ENCODE results near the gene CMTM6.
"Not testable (repeated sequence)": the region's sequence is repeated elsewhere in the genome, so short reads cannot be mapped to it uniquely, and the experiment has no call there.

CMTM6 gene

DNA sequence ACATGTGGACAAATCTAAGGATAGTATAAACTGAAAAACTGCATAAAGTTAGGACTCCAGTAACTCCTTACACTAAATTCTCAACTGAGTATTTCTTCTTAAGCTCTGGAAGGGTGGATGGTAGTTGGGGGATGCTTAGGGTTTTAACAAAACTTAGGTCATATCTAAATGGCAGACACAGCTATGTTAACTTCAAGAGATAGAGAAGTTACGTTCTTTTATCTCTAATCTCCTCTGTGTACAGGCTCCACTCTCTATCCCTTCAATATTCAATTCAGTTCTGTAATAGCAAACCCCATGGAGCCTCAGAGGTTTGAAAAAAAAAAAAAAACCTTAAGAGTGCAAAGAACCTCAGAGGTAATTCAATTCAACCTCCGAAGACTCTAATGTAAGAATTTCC, 3.1 kb downstream of the CMTM6 start:
- DNase-seq (ENCODE audit: low read depth): no peak

DNA sequence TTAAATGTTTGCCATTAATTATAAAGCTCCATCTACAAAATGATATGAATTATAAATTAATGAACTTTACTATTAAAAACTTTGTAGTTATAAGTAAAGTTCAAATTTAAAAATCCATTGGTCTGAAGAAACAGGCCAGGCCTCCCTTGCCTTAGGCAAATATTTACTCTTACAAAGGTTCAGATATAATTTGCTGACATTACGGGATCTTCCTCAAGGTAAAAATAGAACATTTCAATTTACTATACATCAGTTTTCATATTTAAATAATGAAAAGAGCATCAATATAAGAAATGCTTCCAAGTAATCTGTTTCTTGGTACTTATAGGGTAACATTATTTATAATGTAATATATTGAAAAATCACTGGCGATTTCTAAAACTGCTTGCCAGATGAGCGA, 3.7 kb downstream of the CMTM6 start:
- no peak for DNase-seq (ENCODE audit: low read depth)

DNA sequence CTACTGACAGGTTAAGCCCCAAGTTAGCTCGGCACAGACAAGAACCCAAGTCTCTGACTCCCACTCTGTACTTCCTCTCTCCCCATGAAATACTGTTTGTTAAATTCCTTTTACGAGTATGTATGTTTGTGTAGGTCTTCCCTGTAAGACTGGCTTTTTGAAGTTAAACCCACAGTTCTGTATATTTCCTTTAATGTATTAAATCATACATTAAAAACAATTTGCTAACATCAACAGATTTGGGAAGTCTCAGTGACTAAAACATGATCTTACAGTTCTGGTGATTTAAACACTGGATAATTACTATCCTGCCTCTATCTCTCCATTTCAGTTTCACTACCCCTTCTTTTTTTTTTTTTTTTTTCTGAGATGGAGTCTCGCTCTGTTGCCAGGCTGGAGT, 4.4 kb downstream of the CMTM6 start:
- no peak for DNase-seq (ENCODE audit: low read depth)

DNA sequence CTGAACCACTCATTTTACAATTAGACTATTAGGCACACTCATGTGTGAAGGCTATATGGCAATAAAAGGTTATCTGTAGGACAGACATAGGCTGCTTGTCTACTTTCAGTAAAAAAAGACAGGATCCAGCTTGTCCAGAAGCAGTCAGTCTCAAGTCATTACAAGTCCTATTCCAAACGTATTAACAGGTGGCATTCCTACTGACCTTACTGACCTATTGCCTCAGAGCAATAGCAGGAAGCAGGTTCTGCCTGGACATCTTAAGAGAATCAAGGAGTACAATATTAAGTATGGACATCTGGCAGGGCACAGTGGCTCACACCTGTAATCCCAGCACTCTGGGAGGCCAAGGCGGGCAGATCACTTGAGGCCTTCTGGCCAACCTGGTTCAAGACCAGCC, 7.0 kb downstream of the CMTM6 start:
- no peak for DNase-seq (ENCODE audit: low read depth)

DNA sequence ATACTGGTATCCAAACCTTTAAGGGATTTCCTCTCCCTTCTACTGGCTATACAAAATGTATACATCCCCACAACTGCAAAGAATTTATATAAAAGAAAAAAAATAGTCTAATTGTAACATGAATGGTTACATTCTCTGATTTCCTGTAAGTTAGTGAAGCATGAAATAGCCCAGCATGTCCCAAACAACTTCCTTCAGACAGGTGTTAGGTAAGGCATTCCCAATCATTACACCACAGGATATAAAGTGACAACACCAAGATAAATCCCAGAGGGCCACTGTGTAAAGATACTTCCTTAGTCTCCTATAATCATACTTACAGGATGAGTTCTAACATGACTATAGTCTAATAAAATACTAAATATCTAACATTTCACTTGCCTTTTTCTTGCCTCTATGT, 7.6 kb downstream of the CMTM6 start:
- DNase-seq (ENCODE audit: low read depth): no peak

DNA sequence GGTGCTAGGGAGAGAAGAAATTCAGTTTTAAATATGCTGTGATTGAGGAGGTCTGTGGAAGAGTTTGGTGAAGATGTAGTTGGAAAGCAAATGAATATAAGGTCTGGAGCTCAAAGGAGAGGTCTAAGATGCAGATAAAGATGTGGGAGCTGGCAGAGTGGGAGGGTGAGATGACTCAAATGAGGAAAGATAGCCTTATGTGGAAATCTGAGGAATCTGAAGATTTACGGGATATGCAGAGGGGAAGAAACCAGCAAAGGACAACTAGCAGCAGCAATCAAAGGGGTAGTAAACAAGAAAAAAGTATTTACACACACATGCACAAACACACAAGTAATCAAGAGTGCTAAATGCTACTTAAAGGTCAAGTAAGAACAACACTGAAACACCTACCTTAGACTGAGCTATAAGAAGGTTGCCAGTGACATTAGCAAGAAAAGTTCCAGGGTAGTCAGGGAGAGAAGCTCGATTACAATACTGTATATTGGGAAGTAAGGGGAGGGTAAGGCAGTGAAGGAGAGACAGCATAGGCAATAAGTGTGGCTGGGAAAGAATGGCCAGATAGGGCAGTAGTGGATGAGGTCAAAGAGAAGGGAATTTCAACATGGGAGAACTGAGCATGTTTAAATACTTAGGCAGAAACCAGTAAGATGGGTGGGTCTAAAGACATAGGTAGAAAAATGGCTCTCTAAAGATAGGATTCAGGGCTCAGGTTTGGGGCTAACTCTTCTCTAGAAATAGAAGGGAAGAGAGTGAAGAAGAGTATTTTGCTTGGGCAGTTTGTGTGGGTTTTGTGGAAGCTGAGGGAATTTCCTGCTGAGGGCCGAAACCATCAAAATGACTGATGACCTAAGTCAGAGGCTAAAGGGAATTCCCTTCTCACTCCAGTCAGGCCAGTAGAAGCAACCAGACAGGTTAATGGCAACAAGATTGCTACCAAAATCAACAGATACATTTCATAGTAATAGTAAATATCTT, 8.9 kb downstream of the CMTM6 start:
- no peak for DNase-seq (ENCODE audit: low read depth)

DNA sequence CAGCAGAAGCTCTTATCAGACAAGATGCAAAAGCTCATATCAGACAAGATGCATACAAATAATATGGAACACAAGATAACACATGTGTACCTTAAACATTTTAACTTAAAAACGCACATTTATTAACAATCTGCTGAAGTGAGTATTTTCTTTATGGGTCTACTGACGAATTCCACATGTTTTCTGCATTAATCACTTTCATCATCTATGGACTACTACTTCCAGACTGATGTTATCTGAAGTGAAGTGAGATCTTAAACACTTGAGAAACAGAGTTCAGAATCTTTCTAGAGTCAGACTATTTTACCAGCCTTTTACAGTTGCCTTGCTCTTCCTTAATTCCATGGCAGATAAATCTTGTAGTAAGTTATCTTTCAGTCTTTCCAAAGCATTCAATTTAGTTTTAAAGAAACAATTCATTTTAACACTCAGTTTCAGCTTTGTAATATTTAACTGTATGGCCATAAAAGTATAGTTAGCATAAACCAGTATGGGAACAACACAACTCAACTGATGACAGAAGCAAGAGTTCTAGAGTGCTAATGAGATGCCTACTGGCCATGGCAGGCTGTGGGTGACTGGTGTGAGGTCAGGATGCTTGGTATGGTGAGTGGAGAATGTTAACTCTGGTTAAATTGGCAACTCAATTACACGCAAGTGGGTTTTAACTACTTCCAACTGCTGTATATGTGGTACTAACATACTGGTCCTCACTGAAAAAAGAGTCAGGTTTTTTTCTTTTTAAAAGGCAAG, 9.8 kb downstream of the CMTM6 start:
- no peak for DNase-seq (ENCODE audit: low read depth)

DNA sequence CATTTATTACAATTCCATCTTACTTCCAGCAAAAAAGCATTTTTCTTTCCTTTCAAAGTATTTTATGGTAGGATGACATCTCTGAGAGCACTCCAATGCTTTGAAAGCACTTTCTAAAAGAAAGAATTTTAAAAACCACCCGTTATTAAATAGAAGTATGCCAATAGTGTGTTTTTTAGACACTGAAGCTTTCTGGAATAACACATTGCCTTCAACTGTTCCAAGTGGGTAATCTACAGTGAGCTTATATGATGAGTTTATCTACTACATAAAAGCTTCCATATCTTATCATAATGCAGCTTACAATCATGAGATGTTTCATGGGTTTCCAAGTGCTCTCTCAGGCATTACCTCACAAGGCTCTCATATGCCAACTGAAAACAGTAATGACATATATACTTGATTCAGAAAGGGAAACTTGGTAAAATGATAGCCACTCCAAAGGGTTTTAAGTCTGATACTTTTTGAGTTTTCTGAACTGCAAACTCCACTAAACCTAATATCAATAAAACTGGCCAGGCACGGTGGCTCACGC, 14.1 kb downstream of the CMTM6 start:
- no peak for DNase-seq (ENCODE audit: low read depth)

DNA sequence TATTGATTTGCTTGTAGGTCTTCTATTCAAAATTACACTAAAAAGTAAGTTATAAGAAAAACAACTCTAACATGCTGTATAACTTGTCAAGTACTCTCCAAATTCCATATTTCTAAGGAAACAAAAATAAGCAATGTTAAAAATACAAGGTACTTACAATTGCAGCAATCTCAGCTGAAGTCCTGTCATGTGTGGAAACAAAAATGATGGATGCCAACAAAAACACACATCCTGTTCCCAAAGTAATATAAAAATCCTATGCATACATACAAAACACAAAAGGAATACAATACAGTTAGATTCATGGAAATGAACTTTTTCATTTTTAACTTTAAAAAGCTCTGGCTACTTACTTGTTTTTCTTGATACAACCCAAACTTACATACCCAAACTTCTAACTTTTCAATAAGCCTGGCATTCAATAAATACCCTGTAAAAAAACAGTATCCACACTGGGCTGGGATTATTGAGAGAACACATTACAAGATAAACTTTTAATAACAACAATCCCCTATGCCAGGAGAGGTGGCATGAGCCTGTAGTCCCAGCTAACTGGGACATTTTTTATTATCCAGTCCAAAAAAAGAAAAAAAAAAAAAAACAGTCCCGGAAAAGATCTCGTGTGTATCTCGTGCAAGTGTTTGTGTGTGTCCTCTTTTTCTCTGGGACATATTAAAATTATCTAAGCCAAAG, 14.7 kb downstream of the CMTM6 start:
- DNase-seq (ENCODE audit: low read depth): no peak

DNA sequence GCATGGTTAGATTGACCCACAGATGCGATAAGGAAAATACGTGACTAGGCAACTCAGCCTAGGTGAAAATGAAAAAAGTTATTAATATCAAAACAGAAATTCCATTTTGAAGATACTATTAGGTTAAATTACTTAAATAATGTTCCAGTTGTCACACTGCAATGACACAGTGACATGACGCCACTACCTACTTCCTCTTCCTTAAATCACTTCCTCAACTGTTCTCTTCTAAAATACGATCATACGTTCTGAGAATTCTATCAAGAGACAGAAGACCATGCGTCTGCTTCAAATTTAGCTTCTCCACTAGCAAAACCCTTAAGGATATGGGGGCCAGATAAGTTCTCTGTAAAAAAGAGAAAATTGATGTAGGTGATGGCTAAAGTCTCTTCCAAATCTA, 18.2 kb downstream of the CMTM6 start:
- no peak for DNase-seq (ENCODE audit: low read depth)

DNA sequence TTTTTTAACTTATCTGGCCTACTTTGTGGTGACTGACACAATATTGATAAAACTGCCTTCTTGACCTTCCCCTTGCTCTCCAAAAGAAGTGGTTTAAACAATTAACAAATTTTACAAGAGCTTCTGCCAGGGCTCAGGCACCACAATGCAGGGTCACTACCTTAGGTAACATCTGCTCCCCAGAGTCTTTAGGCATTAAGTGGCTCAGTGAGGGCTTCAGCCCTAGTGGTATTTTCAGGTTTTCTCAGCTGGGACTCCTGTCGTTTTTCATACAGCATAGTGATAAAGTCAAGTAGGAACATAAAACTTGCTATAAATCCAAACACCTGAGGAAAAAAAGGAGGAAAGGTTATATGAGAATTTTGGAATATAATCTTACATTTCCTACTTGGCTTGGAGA, 18.9 kb downstream of the CMTM6 start:
- no peak for DNase-seq (ENCODE audit: low read depth)

DNA sequence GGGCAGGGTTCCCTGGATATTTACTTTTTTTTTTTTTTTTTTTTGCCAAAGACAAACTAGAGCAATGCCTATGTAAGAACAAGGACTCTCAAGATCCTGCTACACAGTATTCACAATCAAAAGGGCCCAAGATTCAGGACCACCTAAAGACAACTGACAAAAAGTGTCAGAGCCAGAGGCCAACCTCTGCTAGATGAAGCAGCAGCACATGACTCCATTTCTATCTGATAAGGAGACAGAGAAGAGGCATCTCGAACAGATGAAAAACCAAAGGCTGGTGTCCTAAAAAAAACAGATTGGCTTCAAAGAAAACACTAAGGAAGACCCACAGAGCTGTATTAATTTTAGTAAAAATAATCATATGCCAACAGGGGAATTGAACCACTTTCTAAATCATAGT, 20.0 kb downstream of the CMTM6 start:
- no peak for DNase-seq (ENCODE audit: low read depth)

DNA sequence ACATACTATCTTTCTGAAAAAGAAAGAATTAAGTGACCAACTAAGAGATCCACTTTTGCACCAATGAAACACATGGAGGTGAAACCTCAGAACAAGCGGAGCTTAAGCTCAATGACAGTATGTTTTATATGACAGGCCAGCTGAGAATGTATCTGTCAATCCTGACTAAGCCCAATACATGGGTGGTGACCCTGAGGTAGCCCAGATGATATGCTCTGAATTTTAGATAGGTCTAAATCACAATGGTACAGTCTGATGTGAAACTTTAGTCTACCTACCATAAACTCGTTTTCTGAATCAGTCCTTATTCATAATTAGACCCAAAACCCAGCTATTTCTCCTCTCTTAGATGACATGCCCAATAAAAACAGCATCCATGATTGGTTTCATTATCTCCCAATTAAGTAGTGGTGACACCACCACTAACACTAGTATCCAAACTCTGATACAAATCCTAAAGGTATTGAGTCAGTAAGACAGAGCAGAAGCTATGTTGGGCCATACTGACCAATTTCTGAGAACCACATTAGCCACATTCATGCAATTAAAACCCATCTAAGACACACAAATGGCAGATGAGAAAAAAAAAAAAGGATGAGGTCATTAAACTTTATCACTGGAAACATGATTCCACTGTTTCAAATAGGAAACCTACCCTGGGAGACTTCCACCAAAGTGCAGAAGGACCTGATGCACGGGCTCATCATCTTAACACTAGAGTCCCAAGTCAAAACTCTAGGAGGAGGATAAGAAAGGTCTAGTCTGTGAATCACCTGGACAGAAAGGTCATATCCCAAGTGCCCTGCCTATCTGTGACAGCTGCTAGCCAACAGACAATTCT, 20.6 kb downstream of the CMTM6 start:
- DNase-seq (ENCODE audit: low read depth): no peak

DNA sequence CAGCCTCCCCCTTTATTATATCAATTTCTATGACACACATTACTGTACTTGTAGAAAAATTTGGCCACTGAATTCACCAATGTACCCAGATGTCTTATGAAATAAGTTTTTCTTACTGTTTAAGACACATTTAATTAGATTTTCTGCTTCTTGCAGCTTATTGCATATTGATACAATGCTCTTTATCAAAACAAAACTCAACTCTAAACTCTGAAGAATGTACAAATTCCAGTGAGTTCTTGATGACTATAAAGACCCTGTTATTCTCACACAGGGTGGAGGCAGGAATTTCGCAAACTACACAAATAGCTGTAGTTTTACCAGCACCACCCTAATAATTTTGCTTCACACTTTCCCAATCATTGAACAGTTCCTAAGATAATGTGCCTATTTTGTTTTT, 22.0 kb downstream of the CMTM6 start:
- DNase-seq (ENCODE audit: low read depth): no peak

DNA sequence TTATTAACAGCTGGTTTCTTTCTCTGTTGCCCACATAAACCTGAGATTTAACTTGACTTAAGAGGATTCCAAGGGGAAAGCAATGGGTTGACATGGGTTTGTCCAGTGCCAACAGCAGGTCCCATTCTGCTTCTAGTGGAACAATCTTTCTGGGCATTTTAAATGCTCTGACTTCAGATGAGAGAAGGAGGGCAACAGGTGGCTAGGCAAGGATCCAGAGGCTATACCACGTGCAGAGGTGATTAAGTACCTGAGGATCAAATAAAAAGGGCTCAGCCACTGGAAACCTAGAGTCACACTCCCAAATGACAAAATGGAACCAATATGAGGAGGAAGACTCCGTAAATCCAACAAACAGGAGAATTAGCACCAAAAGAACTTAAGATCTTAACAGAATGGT, 28.5 kb downstream of the CMTM6 start:
- no peak for DNase-seq (ENCODE audit: low read depth)

DNA sequence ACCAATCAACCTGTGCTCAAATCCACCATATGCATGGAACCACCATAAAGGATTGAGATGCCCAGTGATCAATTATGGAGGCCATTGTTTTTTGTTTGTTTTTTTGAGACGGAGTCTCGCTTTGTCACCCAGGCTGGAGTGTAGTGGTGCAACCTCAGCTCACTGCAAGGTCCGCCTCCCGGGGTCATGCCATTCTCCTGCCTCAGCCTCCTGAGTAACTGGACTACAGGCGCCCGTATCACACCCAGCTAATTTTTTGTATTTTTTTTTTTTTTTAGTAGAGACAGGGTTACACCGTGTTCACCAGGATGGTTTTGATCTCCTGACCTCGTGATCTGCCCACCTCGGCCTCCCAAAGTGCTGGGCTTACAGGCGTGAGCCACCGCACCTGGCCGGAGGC, 30.5 kb downstream of the CMTM6 start:
- not testable (repeated sequence) for DNase-seq (ENCODE audit: low read depth)

DNA sequence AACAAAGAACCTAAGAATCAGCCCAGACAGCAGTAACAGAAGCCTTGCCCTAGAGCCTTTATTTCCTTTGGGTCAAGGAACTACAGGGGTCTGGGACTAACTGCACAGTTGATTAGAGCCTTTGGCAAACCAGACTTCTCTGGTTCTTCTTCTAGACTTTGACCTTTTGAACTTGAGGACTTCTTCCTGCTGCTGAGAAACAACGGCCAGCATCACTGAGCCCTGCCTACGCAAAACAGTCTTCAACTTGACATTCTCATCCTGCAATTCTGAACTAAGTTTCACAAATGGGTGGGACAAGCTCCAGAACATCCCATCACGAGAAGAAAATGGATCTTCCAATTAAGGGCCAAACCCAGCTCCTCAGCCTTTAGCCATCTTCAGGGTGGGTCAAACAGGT, 31.4 kb downstream of the CMTM6 start:
- no peak for DNase-seq (ENCODE audit: low read depth)

DNA sequence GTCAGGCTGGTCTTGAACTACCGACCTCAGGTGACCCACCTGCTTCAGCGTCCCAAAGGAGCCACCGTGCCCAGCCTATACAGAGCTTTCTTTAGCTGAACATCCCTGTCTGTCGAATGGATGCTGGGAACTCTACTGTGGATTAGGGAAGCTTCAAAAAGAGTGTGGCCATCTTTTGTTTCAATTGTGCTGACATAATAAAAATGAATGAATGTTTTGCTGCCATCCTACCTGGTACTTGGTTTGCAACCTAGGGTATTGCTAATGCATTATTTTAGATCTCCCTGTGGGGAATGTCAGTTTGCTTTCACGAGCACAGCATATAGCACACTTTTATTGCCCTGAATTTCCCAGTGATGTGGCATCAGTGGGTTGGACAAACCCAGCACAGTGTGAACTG, 32.3 kb downstream of the CMTM6 start:
- no peak for DNase-seq (ENCODE audit: low read depth)

DNA sequence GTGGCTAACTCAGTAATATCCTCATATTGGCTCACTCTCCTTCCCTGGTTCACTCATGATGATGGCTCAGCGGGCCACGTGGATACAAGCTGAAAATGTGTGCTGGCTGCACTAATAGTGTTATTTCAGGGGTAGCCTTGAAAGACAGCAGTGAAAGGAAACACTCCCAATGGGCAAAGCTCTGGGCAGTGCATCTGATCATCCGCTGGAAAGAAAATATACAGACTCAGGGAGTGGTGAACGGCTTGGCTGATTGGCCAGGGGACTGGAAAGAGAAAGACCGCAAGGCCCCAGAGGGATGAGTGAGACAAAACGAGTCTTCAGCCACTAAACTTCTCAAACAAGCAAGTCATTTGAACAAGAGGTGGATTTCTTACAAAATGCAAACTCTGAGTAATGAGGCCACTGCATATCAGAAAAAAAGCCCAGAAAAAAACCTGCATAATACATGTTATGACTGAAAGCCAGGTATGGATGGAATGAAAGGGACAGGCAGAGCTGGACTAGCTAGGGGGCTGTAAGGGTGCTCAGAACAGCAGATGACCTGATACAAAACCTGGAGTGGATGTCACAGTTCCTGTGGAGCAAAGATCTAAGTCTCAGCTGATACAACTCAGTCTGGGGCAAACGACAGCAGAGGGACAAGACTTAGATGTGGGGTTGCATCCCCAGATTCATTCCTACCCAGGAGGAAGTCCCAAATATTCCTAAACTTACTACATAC, 33.3 kb downstream of the CMTM6 start:
- DNase-seq (ENCODE audit: low read depth): no peak

DNA sequence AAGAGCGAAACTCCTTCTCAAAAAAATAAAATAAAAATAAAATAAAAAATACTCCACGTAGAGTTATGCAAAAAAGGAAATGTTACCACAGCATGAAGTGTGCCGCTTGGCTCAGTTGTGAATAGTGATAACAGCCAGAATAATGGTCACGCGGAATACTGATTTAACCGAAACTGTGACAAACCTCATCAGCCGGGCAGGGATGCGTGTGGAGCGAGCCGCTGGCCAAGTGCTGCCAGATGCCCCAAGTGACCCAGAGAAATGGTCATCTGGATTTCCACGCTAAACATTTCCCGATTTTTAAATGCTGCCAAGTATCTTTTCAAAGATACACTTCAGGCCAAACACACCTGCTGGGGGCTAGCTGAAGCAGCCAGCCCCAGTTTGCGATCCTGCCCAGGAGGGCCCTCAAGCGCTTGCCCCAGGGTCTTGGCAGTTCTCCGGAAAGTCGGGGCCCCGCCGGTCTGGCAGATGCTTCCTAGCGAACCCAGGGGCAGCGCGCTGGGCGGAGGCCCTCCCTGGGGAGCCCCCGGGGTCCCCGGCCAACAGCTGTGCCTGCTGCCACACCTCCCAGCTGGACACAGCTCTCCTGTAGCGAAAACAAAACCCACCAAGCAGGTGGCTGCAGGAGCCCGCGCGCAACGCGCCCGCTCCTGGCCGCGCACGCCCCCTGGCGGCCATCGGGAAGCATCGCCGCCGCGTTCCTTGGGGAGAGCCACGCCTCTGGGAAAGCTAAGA, 35.1 kb downstream of the CMTM6 start:
- no peak for DNase-seq (ENCODE audit: low read depth)

All from non-pigmented ciliary epithelial cell (primary cell).